A673 (cell line): Measurements from ENCODE around the gene CD244.

ENCODE experiments used
- EZH2 ChIP-seq: fragments of 200-600 bp; sonication (generic); IDR thresholded peaks from 2 replicates; pipeline ENCODE4 v1.6.1; 2017; ENCODE audit warnings: borderline replicate concordance, low read depth, mild to moderate bottlenecking, mixed read lengths, antibody characterized with exemption, low read length; ENCODE audit not compliant: poor library complexity, severe bottlenecking
- TF ChIP-seq, protein P1 (sequence below): fragments of 300-800, 200-600 bp; sonication (generic); conservative IDR thresholded peaks from 2 replicates; pipeline ENCODE4 v1.5.1; 2017; ENCODE audit warnings: low read depth, mild to moderate bottlenecking, antibody characterized with exemption, low read length, moderate library complexity, mixed read lengths

DNA sequence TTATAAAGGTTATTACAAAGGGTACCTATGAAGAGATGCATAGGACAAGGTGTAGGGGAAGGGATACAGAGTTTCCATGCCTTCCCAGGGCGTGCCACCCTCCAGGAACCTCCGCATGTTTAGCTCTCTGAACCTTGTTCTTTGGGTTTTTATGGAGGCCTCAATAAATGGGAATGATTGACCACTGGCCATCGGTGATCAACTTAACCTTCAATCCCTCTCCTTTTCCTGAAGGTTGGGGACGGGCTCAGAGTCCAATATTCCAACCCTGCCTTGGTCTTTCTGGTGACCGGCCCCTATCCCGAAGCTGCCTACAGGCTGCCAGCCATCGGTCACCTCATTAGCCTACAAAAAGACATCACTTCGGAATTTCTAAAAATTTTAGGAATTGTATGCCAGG lies 11.7 kb downstream of the CD244 start:
- TF ChIP-seq, protein P1, sequence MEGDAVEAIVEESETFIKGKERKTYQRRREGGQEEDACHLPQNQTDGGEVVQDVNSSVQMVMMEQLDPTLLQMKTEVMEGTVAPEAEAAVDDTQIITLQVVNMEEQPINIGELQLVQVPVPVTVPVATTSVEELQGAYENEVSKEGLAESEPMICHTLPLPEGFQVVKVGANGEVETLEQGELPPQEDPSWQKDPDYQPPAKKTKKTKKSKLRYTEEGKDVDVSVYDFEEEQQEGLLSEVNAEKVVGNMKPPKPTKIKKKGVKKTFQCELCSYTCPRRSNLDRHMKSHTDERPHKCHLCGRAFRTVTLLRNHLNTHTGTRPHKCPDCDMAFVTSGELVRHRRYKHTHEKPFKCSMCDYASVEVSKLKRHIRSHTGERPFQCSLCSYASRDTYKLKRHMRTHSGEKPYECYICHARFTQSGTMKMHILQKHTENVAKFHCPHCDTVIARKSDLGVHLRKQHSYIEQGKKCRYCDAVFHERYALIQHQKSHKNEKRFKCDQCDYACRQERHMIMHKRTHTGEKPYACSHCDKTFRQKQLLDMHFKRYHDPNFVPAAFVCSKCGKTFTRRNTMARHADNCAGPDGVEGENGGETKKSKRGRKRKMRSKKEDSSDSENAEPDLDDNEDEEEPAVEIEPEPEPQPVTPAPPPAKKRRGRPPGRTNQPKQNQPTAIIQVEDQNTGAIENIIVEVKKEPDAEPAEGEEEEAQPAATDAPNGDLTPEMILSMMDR = no peak
- TF ChIP-seq EZH2 = no peak
